Stimulated activated CD8-positive, alpha-beta memory T cell treated with anti-CD3 and anti-CD28 coated beads, Interleukin-4, amount 100 ng/mL, for 4 hours (primary cell): ENCODE data around the gene ZNF691.

Experiments used
- DNase-seq, 2 donors: peaks; one replicate each; pipeline ENCODE4 v3.0.0-alpha.2; 2020; ENCODE audit warnings: low read depth in 2 of 2, low spot score in 1 of 2

Gene ZNF691

GRCh38 chr1:42831273-42831672, 15.1 kb upstream of the ZNF691 start:
- no peak for DNase-seq

GRCh38 chr1:42832641-42833240, 13.7 kb upstream of the ZNF691 start:
- DNase-seq, result no peak

- DNase-seq, result no peak
These were observed 12.4 kb upstream of the ZNF691 start for GRCh38 chr1:42833981-42834380.

GRCh38 chr1:42834803-42835202, 11.6 kb upstream of the ZNF691 start:
- no peak for DNase-seq

GRCh38 chr1:42835422-42835821, 11.0 kb upstream of the ZNF691 start:
- no peak for DNase-seq

GRCh38 chr1:42837709-42838108, 8.7 kb upstream of the ZNF691 start:
- no peak for DNase-seq

- DNase-seq, result no peak
These were observed 7.8 kb upstream of the ZNF691 start for GRCh38 chr1:42838482-42839190.

GRCh38 chr1:42841010-42841409, 5.4 kb upstream of the ZNF691 start:
- DNase-seq, result no peak

- no peak for DNase-seq
These were observed 4.8 kb upstream of the ZNF691 start for GRCh38 chr1:42841440-42842147.

- no peak for DNase-seq
These were observed 1.7 kb upstream of the ZNF691 start for GRCh38 chr1:42844592-42845140.

GRCh38 chr1:42845193-42845592, 1.2 kb upstream of the ZNF691 start:
- no peak for DNase-seq

- DNase-seq, result no peak
These were observed 552 bp upstream of the ZNF691 start for GRCh38 chr1:42845866-42846256.

- DNase-seq, result no peak
These were observed 740 bp downstream of the ZNF691 start for GRCh38 chr1:42847111-42847595.

- no peak for DNase-seq
These were observed 1.5 kb downstream of the ZNF691 start for GRCh38 chr1:42847721-42848460.

GRCh38 chr1:42848823-42849537, 2.6 kb downstream of the ZNF691 start:
- no peak for DNase-seq

GRCh38 chr1:42849944-42850343, 3.5 kb downstream of the ZNF691 start:
- no peak for DNase-seq

- no peak for DNase-seq
These were observed 5.0 kb downstream of the ZNF691 start for GRCh38 chr1:42851420-42851819.

GRCh38 chr1:42851960-42852607, 5.7 kb downstream of the ZNF691 start:
- DNase-seq, result no peak

- no peak for DNase-seq
These were observed 6.2 kb downstream of the ZNF691 start for GRCh38 chr1:42852608-42852980.
